ENCODE results near the gene FHIT.

- TF ChIP-seq, protein P1, sequence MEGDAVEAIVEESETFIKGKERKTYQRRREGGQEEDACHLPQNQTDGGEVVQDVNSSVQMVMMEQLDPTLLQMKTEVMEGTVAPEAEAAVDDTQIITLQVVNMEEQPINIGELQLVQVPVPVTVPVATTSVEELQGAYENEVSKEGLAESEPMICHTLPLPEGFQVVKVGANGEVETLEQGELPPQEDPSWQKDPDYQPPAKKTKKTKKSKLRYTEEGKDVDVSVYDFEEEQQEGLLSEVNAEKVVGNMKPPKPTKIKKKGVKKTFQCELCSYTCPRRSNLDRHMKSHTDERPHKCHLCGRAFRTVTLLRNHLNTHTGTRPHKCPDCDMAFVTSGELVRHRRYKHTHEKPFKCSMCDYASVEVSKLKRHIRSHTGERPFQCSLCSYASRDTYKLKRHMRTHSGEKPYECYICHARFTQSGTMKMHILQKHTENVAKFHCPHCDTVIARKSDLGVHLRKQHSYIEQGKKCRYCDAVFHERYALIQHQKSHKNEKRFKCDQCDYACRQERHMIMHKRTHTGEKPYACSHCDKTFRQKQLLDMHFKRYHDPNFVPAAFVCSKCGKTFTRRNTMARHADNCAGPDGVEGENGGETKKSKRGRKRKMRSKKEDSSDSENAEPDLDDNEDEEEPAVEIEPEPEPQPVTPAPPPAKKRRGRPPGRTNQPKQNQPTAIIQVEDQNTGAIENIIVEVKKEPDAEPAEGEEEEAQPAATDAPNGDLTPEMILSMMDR (IDR thresholded peaks at IDR 0.05 in 4 of 5, conservative IDR thresholded peaks at IDR 0.05 in 1 of 5) = no peak
- no peak for TF ChIP-seq POLR2A (IDR thresholded peaks at IDR 0.05)
Measured at GRCh38 chr3:60393946-60394345, 857.3 kb downstream of the FHIT start.
